HG02870 (cell line): Measurements from ENCODE around the gene COG1.

Experiments used
- ATAC-seq: cut with Tn5 transposase; IDR thresholded peaks from one replicate; pipeline ENCODE4 v1.9.1; 2021; ENCODE audit warnings: mild to moderate bottlenecking, moderate library complexity; ENCODE audit not compliant: unreplicated experiment

The COG1 gene

DNA sequence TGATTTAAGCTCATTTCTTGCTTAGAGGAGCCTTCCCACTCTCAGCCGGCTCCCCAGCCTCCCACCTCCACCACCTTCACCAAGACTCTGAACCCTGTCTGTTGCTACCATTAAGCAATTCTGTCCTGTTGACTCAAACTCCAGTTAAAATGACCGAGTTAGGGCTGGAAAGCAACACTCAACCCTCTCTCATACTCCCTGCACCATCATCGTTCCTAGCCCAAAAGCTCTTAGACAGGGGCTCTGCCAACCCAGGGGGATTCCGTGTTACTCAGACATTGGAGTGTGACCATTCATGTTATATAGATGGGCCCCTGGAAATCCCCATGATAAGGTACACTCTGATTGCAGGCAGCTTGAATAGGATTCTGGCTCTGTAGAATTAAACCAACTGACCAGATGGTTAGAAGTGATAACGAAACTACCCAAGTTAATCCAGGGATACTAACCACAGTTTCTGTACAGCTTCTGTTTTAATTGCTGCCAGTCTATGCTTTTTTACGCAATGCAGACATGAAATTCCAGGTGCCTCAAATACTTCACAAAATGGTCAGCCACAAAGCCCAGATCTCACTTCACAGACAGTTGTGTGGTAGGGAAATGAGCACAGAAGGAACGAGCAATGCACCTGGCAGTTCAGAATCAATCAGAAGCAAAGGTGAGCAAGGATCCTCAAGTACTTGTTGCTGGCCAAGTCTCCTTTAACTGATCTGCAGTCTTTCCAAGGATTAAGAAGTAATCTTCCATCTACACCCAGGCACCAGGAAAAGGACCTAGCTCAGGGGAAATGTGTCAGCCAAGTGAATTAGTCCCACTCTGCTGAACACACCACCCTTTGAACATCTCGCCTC is 25.9 kb upstream of the COG1 start:
- no peak for ATAC-seq

DNA sequence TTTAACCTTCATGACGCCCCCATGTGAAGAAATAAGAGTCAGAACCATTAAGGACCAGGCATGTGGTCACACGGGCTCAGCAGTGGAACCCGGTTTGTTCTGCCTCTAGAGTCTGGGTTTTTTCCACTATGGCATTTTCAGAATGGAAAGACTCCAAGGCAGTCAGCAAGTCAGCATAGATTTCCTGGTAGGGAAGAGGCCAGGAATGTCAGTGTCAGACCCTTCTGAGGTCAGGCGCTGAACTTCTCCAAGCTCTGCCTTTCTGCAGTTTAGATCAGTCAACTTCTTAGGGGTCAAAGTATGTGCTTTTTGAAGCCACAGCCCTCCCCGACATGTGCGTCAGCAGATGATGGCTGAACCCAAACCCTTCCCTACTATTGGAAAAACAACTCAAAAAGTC is 24.2 kb upstream of the COG1 start:
- no peak for ATAC-seq

DNA sequence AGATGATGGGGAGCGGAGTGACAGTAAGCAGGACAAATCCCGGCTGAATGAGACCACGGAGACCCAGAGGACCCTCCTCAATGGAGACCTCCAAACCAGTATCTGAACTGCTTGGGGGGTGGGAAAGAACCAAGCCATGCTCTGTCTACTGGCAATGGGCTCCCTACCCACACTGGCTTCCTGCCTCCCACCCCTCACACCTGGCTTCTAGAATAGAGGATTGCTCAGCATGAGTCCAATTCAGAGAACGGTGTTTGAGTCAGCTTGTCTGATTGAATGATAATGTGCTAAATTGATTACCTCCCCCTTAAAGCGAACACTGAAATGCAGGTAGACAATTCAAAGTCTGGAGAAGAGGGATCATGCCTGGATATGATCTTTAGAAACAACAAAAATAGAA is 22.5 kb upstream of the COG1 start:
- ATAC-seq, result no peak

DNA sequence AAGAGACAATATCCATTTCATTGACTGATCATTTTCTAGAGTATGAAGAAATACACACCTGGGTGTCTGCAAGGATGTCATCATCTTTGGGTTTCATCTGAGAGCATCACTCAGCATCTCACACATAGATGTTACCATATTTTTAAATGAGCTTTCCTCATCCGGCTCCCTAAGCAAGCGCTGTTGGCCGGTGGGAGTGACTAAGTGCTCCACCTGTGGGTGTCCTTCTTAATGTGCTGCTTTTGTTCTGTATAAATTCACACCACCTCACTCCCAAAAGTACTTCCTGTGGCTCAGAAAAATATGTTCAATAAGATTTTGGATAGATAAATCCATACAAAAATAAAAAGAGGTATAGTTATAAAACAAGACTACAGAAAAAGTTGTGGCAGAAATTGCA is 20.6 kb upstream of the COG1 start:
- no peak for ATAC-seq

DNA sequence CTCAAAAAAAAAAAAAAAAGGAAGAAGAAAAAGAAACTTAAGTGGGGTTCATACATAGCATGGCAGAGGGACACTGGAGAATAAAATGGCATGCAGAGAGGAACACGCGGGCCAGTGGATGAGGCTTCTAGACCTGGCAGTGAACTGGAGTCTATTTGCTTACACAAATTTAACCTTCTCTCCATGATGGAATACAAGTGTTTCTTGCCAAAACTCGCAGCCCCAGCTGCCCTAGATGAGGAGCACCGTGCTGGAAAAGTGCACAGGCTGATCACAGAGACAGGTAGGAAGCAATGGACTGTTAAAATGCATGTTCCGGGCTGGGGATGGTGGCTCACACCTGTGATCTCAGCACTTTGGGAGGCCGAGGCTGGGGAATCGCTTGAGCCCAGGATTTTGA is 18.7 kb upstream of the COG1 start:
- ATAC-seq, result no peak

DNA sequence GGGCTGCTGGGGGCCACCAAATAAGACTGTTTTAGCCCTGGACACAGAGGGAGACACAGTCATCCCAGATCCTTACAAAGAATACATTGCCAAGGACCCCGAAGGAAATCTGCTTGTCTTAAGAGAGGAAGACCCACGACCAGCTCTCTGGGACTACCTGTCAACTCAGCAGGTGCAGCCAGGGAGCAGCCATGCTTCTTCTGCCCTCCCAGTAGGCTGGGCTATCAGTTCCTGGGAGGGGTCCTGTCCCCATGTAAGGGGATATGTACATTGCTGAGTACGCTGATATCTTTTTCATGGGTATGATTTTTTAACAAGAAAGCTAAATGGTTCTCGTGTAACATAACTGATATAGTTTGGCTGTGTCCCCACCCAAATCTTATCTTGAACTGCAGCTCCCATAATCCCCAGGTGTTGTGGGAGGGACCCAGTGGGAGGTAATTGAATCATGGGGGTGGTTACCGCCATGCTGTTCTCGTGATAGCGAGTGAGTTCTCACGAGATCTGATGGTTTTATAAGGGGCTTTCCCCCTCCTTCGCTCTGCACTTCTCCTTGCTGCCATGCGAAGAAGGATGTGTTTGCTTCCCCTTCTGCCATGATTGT is 16.8 kb upstream of the COG1 start:
- no peak for ATAC-seq

DNA sequence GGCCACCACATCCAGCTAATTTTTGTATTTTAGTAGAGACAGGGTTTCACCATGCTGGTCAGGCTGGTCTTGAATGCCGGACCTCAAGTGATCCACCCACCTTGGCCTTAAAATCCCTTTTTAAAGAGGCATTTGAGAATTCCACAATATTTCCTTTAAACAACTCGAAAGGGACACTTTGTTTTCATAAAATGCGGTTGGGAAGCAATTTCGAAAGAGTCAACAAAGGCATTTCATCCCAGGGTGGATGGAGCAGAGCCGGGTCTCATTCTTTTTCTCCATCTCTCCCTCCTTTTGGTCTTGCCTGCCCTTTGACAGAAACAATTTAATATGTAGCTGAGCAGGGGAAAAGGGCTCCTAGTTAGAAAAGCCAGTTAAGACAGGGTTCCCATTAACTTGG is 13.5 kb upstream of the COG1 start:
- no peak for ATAC-seq

DNA sequence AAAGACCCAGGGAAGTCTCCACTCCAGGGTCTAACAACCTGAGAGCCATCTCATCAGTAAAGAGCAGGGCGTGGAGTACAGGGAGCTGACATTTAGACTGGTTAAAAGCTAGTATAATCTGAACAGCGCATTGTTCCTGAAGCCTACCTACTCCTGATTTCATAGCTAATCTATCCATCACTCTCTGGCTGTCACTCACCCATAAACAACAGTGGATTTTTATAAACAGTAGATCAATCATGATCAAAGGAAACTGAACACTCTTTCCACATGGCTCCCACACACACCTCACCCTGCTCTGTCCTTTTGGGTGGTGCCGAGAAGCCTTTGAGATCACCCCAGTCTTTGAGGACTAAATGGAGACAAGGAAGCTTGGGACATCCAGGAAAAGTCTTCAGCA is 13.0 kb upstream of the COG1 start:
- no peak for ATAC-seq

DNA sequence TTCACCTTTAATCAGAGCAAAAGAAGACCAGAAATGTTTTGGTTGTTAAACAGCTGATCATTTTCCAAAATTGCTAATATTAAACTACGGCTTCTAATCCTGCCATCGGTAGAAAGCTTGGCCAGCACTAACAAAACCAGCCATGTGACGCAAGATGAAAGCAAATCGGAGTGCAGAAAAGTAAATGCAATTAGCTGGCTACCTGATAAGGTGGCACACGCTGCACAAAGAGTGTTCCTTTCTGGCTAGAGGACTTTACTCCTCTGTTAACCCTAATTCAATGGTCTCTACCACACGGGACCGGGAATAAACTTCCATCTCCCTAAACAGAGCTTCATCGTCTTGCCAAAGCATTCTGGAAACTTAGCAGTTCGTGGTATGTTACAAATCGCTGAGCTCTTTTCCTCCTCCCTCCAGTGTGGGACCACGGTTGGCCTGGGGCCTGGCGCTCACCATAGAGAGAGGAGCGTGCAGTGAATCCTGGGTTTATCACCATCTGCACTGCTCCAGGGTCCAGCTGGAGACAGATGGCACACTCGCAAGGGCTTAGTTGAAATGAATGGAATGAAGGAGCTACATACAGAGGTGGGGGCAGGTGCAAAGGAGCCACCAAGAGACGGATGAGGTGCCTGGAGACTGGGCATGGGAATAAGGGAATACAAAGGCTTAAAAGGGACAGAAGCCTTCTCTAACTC is 10.1 kb upstream of the COG1 start:
- no peak for ATAC-seq

DNA sequence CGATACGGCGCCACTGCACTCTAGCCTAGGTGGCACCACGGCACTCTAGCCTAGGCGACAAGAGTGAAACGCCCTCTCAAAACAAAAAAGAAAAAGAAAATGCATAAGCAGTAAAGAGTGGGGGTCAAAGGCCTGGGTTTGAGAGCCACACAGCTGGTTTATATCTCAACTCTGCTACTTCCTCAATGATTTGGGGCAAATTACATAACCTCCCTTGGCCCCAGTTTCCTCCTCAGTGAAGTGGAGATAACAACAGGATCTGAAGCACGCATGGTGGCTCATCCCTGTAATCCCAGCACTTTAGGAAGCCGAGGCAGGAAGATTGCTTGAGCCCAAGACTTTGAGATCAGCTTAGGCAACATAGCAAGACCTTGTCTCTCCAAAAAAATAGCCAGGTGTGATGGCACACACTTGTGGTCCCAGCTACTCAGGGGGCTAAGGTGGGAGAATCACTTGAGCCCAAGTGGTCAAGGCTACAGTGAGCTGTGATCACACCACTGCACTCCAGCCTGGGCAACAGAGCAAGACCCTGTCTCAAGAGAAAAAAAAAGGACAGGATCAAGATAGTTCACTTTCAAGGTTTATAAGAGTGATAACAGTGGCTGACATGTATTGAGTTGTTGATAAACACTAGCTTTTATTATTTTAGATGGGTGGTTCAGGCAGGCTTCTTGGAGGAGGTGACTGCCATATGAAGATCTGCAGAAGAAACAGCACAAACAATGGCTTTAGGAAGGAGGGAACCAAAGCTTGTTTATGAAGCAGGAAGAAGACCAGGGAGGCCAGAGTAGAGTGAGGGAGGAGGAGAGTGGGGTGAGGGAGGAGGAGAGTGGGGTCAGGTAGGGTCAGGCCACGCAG is 8.5 kb upstream of the COG1 start:
- no peak for ATAC-seq

DNA sequence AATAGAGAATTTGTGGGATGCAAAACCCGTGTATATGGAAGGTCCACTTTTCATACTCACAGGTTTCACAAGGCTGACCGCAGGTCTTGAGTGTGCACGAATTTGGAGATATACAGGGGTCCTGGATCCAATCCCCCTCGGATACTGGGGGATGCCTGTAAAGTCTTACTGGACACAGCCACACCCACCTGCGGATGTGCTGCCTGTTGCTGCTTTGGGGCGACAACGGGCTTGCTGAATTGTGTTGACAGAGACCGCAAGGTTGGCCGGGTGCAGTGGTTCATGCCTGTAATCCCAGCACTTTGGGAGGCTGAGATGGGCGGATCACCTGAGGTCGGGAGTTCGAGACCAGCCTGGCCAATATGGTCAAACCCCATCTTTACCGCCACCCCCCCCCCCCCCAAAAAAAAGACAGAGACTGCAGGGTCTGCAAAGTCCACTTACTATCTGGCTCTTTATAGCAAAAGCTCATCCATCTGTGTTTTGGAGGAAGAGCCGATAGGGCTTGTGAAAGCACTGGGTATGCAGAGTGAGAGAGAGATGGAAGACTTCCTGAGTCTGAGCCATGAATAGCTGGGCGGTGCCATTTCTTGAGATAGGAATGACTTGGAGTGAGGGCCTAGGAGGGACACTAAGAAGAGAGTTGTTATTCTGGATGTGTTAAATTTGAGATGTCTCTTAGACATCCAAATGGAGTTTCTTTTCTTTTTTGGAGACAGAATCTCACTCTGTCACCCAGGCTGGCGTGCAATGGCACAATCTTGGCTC is 6.4 kb upstream of the COG1 start:
- no peak for ATAC-seq

DNA sequence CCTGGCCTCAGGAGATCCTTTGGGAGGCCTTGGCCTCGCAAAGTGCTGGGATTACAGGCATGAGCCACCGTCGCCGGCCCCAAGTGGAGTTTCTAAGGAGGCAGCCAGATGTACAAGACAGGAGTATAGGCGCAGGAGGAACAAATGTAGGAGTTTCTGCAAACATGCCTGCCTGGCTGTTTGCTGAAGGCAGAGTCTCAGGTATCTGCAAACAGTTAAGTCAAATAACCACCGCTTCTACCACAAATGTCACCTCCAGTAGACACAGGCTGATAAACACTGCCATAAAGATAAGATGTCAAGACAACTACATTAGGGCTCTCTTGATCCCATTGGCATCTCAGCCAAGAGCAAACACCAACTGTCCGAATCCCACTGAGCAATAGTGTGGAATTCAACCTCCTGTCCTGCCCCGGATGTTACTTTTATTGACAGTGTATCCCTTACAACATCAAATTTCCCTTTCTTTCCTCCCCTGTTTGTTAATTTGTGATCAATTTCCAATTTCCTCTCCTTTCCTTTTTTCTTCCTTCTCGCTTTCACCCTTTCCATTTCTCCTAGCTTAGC is 5.6 kb upstream of the COG1 start:
- ATAC-seq, result no peak

DNA sequence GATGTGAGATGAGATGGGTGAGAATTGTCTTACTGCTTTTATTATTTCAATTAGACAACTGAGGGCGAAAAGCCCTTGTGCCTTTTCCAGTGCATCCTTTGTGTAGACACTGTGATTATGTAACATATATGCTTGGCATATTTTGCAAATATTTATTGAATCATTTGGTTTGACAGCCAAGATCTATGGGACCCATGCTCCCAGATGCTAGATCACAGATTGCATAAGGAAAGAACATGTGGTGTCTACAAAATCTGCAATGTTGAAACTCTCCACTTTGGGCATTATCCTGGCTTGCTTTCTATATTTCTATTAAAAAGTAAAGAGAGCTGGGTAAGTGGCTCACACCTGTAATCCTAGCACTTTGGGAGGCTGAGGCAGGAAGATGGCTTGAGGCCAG is 4.8 kb upstream of the COG1 start:
- ATAC-seq, result no peak

DNA sequence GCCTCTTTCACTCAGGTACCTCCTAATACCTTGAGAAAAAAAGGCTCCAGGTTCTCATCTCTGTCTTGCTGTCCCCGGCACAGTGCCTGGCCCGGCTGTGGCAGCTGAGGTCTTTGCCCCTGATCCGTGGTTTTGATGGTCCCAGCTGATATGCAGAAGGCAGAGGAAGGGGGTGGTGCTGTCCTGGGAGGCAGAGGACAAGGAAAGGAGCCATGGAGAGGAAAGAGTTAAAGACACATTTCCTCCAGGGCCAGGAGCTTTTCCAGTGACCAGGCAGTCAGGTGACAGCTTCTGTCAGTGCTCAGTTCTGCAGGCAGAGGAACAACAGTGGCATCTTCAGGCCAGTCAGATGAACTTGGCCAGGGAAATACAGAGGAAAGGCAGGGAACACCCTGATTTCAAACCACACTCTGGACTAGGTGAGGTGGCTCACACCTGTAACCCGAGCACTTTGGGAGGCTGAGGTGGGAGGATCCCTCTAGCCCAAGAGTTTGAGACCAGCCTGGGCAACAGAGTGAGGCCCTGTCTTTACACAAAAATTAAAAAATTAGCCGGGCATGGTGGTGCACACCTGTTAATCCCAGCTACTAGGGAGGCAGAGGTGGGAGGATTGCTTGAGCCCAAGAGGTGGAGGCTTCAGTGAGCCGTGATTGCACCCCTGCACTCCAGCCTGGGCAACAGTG is 3.3 kb upstream of the COG1 start:
- ATAC-seq, result no peak

DNA sequence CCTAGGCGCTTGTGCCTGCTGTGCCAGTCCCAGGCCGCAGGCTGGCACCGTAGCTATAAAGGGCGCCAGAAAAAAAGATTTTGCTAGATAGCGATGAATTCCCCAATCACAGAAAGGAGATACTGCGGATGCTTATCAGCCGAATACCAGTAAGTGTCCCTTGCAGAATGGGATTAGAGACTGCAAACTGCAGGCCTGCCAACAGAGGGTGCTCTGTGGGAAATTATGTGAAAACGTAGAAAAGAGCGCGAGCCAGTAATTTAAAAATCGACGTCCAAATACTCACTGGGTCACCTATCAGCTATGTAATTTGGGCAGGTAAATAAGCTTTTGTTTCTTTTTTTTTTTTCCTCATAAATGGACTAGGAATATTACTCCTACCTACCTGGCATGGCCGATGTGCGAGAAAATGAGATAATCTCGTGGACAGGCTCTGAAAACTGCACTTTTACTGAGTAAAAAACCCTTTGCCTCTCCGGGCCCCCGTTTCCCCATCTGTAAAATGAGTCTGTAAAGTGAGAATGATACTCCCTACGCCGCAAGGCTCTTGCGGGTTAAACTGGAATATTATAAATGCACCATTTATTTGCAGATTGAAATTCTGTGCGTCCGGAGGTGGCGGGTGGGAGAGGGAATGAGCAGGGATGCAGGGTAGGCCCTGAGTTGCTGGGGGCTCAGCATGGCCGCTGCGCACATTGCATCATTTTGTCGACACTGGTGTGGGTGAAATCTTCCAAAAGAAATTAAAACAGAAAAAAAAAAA is 1.2 kb upstream of the COG1 start:
- ATAC-seq, result no peak

DNA sequence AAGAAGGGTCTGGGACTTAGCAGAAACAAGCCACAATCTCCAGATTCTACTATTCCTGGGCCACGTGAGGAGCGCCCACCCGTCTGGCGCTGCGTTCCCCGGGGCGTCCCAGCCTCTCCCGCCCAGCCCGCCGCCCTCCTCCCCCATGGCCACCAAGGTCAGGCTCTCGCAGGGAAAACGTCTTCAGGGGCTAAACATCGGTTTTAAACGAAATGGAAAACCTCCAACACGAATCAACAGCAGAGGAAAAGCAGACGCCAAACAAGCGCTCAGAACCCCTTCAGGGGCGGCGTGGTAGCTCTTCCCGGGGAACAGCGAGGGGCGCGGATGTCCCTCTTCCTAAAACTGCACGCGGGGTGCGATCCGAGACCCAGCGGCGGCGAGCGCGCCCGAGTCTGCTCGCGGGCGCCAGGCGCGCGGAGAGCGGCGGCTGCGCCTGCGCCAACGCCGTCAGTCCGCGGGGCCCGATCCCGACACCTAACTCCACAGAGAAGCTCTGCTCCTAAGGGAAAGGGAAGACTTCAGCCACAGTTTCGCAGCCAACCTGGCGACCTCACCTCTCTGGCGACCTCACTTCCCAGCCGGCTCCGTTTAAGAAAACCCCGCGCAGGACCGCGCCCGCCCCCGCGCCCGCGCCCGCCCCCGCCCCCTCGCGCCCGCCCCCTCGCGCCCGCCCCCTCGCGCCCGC is 505 bp upstream of the COG1 start:
- ATAC-seq, result peak; percentile 68

DNA sequence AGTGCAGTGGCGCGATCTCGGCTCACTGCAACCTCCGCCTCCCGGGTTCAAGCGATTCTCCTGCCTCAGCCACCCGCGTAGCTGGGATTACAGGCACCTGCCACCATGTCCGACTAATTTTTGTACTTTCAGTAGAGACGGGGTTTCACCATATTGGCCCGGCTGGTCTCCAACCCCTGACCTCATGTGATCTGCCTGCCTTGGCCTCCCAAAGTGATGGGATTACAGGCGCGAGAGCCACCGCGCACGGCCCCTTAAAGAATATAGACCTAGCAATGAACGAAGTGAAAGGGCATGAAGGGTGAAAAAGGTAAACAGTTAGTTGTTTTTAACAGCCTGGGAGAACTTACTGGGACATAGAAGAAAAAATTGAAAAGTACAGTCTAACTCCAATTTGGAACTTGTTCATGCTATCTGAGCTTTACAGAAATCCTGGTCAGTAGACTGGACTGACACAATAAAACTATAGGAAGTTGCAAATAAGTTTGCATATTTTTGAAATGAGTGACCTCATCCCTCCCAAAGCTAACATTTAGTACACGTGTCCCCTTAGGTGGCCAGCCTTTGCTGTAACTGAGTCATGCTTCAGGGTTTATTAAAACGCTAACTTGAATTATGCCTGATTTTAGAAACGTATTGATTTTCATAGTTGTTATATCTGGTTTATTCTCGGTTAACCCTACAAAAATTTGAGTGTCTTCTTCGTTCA is 1.8 kb downstream of the COG1 start:
- no peak for ATAC-seq

DNA sequence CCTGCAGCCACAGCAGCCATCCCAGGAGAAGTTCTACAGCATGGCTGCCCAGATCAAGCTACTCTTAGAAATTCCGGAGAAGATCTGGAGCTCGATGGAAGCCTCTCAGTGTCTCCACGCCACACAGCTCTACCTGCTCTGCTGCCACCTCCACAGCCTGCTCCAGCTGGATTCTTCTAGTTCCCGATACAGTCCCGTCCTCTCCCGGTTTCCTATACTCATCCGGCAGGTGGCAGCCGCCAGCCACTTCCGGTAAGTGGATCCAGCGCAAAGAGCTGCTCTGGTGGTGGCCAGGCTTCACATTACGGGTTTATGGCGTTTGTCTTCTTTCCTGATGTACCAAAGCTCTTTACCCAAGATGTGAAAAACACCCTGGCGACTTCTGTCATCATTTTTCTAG is 3.6 kb downstream of the COG1 start:
- no peak for ATAC-seq
